RWPE2 (cell line): ENCODE measurements around the gene TMEM184A.

ENCODE experiments used
- ATAC-seq: fragments of 200-7000 bp; cut with Tn5 transposase; 3 replicates; pipeline ENCODE4 v1.9.1; 2021; ENCODE audit warnings: low read depth
- DNase-seq: peaks from one replicate; pipeline ENCODE4 v3.0.0-alpha.2; 2020; ENCODE audit warnings: low spot score
- H3K27ac ChIP-seq: fragments of 450-650 bp; 2 replicates; pipeline ENCODE4 v1.5.1; 2017; ENCODE audit warnings: mild to moderate bottlenecking; ENCODE audit not compliant: poor library complexity, severe bottlenecking
- H3K27me3 ChIP-seq: fragments of 250-450 bp; sonication (Bioruptor Pico); 2 replicates; pipeline ENCODE4 v1.5.1; 2021; ENCODE audit warnings: mild to moderate bottlenecking, moderate library complexity; ENCODE audit not compliant: insufficient read depth, poor library complexity, severe bottlenecking
- H3K36me3 ChIP-seq: fragments of 250-450 bp; sonication (Bioruptor Pico); 2 replicates; pipeline ENCODE4 v1.5.1; 2020; ENCODE audit warnings: low read depth, mild to moderate bottlenecking, moderate library complexity
- H3K4me1 ChIP-seq: fragments of 250-450 bp; sonication (Bioruptor Pico); 2 replicates; pipeline ENCODE4 v1.5.1; 2021; ENCODE audit warnings: mild to moderate bottlenecking, moderate library complexity; ENCODE audit not compliant: insufficient read depth, poor library complexity, severe bottlenecking
- H3K4me3 ChIP-seq: fragments of 250-450 bp; sonication (Bioruptor Pico); 2 replicates; pipeline ENCODE4 v1.5.1; 2021; ENCODE audit warnings: mild to moderate bottlenecking, moderate library complexity; ENCODE audit not compliant: severe bottlenecking
- H3K9me3 ChIP-seq: fragments of 250-450 bp; sonication (Bioruptor Pico); 2 replicates; pipeline ENCODE4 v1.5.1; 2021; ENCODE audit warnings: mild to moderate bottlenecking, moderate library complexity; ENCODE audit not compliant: severe bottlenecking
- TF ChIP-seq, protein P1 (sequence below): fragments of 450-650 bp; IDR thresholded peaks from one replicate; pipeline ENCODE4 v1.5.1; 2017; ENCODE audit warnings: mild to moderate bottlenecking, moderate library complexity; ENCODE audit not compliant: poor library complexity, severe bottlenecking

Gene TMEM184A

DNA sequence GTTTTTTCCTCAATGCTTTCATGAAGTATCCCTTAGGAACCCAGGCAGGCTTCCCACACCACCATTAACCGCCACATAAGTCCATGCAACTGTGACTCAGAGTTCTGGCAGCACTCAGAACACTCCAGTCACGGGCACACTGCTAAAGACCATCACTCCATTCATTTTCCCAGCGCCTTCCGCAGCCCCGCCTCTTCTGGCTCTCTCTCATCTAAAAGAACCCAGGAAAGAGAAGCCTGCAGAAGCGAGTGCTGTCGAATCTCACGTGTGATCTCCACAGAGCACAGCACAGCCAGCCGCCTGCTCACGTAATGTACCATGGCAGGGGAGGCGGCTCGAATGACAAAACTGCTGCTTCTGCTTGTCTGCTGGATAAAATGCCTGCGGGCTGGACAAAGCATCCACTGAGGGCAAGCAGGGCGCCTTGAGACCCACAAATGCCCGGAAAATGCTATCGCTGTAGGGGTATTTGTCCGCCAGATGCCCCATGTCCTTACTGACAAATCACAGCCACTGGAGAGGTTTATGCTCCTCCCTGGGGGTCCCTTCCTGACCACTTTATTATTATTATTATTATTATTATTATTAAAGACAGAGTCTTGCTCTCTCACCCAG is 12.0 kb upstream of the TMEM184A start:
- DNase-seq (no peak), ATAC-seq (no peak)
- Histone ChIP-seq H3K4me1 (peaks cover 35% of the 10 kb centered on the region), H3K9me3 (no peaks in the 10 kb centered on the region), H3K27ac (peak overlapping the region; percentile 78), H3K4me3 (no peak overlapping the region), H3K27me3 (no peaks in the 10 kb centered on the region), H3K36me3 (peaks cover 23% of the 10 kb centered on the region)
- TF ChIP-seq, protein P1, sequence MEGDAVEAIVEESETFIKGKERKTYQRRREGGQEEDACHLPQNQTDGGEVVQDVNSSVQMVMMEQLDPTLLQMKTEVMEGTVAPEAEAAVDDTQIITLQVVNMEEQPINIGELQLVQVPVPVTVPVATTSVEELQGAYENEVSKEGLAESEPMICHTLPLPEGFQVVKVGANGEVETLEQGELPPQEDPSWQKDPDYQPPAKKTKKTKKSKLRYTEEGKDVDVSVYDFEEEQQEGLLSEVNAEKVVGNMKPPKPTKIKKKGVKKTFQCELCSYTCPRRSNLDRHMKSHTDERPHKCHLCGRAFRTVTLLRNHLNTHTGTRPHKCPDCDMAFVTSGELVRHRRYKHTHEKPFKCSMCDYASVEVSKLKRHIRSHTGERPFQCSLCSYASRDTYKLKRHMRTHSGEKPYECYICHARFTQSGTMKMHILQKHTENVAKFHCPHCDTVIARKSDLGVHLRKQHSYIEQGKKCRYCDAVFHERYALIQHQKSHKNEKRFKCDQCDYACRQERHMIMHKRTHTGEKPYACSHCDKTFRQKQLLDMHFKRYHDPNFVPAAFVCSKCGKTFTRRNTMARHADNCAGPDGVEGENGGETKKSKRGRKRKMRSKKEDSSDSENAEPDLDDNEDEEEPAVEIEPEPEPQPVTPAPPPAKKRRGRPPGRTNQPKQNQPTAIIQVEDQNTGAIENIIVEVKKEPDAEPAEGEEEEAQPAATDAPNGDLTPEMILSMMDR = no peak

DNA sequence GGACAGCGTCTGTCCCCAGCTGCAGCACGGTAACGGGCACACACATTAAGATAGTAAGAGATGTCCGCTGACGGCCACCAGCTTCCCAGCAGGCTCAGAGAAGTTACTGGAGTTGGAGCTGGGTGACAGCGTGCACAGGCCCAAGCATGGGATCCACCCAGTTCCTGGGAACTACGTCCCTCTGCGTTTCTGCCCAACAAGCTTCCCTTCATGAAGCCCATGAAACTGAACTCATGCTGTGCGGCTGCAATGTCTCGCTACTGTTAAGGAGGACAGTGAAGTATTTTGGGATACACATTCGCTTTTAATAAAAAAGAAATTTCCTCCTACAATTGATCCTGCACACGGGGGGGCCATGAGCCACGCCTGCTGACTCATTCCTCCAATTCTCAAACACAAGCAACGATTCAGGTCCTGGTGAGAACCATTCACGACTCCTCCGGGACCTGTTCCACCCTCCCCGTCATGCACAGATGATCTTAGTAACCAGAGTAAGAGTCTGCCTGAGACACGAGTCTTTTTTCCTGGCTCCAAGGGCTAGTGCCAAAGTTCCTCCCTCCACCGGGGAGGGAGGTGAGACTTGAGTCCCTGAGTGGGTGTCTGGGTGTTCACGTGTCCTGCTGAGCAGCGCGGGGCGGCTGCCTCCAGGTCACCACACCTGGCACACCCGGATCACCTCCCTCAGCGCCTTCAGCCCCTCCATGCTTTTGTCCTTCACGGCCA is 11.2 kb upstream of the TMEM184A start:
- TF ChIP-seq, protein P1 = no peak
- Histone ChIP-seq H3K4me1 (peaks cover 35% of the 10 kb centered on the region), H3K36me3 (peaks cover 23% of the 10 kb centered on the region), H3K27ac (peak overlapping the region; percentile 78), H3K27me3 (no peaks in the 10 kb centered on the region), H3K4me3 (no peak overlapping the region), H3K9me3 (no peaks in the 10 kb centered on the region)
- ATAC-seq = no peak
- DNase-seq = no peak

DNA sequence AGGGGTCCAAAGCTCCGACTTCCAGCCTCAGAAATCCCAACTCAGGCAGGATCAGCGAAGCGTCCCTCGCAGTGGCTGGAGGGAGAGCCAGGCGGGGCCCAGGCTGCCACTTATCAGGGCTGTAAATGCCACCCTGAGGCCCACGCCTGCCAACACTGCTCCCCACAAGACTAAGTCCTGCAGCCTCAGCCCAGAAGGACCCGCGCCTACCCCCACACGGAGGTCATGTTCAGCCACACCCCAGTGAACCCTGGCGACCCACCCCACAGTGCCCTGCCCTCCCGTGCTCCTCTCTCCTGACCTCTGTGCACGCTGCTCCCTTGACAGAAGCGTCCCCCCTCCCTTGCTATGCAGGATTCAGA is 10.7 kb upstream of the TMEM184A start:
- H3K4me3 ChIP-seq = no peak overlapping the region

DNA sequence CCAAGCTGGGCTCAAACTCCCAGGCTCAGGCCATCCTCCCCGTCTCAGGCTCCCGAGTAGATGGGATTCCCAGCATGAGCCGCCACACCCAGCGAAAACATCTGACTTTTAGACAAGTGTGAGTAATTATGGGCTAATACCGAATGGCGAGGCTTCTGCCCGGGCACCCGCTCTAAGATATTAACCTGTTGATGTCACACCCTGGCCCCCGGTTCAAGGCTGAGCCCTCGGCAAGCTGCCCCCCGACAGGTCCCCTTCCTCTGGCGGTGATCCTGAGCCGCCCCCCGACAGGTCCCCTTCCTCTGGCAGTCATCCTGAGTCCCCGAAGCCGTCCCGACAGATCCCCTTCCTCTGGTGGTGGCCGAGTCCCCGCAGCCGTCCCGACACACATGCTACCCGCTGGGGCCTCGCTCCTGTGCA is 8.6 kb upstream of the TMEM184A start:
- DNase-seq (peak; percentile 58), ATAC-seq (peak; percentile 67)
- H3K4me3 ChIP-seq = no peak overlapping the region
- H3K27me3 ChIP-seq = no peaks in the 10 kb centered on the region
- H3K9me3 ChIP-seq = no peaks in the 10 kb centered on the region
- no peak overlapping the region for H3K27ac ChIP-seq
- peaks cover 37% of the 10 kb centered on the region for H3K4me1 ChIP-seq
- TF ChIP-seq, protein P1 = no peak
- peaks cover 23% of the 10 kb centered on the region for H3K36me3 ChIP-seq

More for the DNA sequence above, 10.7 kb upstream of the TMEM184A start:
- peak; percentile 56 for DNase-seq
- TF ChIP-seq, protein P1 = no peak
- peak overlapping the region; percentile 78 for H3K27ac ChIP-seq
- no peak for ATAC-seq
- peaks cover 23% of the 10 kb centered on the region for H3K36me3 ChIP-seq
- H3K4me1 ChIP-seq = peaks cover 34% of the 10 kb centered on the region
- H3K9me3 ChIP-seq = no peaks in the 10 kb centered on the region
- no peaks in the 10 kb centered on the region for H3K27me3 ChIP-seq
